Mesothelial cell of epicardium (in vitro differentiated cells): ENCODE results near the gene PLD3. TPM values are rescaled to one million over a fixed set of nuclear protein-coding genes. Genes with fewer than 3 reads are reported as not detected.

Experiments used
- DNase-seq, 2 experiments: peaks; one replicate each; pipeline ENCODE4 v3.0.0; 2021; ENCODE audit warnings: low spot score in 2 of 2; ENCODE audit not compliant: unreplicated experiment in 2 of 2
- H3K27ac Mint-ChIP-seq: 2 replicates; pipeline ENCODE4 v1.8.0; 2021; ENCODE audit warnings: mixed read lengths
- H3K27me3 Mint-ChIP-seq: 2 replicates; pipeline ENCODE4 v1.8.0; 2021; ENCODE audit warnings: low read depth, mixed read lengths
- H3K36me3 Mint-ChIP-seq: 2 replicates; pipeline ENCODE4 v1.8.0; 2021; ENCODE audit warnings: mixed read lengths
- H3K4me1 Mint-ChIP-seq: 2 replicates; pipeline ENCODE4 v1.8.0; 2021; ENCODE audit warnings: mixed read lengths
- H3K4me3 Mint-ChIP-seq: 2 replicates; pipeline ENCODE4 v1.8.0; 2021; ENCODE audit warnings: mild to moderate bottlenecking, moderate library complexity, mixed read lengths
- H3K9me3 Mint-ChIP-seq: 2 replicates; pipeline ENCODE4 v1.8.0; 2021; ENCODE audit warnings: mixed read lengths
- total RNA-seq: library from RNA; stranded (reverse); gene quantifications from 3 replicates; pipeline ENCODE4 v1.2.1, GENCODE V29; 2021
- TF ChIP-seq, protein P1 (sequence below): fragments of 200-600 bp; sonication (generic); IDR thresholded peaks from one replicate; pipeline ENCODE4 v1.5.0; 2021; ENCODE audit warnings: antibody characterized with exemption; ENCODE audit not compliant: unreplicated experiment

Gene PLD3
- total RNA-seq, 1 donor from 2014 or later: 369 TPM

GRCh38 chr19:40388481-40388880, 40.0 kb downstream of the PLD3 start:
- no peaks in the 10 kb centered on the region for H3K27me3 Mint-ChIP-seq
- no peaks in the 10 kb centered on the region for H3K9me3 Mint-ChIP-seq
- TF ChIP-seq, protein P1, sequence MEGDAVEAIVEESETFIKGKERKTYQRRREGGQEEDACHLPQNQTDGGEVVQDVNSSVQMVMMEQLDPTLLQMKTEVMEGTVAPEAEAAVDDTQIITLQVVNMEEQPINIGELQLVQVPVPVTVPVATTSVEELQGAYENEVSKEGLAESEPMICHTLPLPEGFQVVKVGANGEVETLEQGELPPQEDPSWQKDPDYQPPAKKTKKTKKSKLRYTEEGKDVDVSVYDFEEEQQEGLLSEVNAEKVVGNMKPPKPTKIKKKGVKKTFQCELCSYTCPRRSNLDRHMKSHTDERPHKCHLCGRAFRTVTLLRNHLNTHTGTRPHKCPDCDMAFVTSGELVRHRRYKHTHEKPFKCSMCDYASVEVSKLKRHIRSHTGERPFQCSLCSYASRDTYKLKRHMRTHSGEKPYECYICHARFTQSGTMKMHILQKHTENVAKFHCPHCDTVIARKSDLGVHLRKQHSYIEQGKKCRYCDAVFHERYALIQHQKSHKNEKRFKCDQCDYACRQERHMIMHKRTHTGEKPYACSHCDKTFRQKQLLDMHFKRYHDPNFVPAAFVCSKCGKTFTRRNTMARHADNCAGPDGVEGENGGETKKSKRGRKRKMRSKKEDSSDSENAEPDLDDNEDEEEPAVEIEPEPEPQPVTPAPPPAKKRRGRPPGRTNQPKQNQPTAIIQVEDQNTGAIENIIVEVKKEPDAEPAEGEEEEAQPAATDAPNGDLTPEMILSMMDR: no peak
- no peak overlapping the region for H3K27ac Mint-ChIP-seq
- no peaks in the 10 kb centered on the region for H3K36me3 Mint-ChIP-seq
- H3K4me1 Mint-ChIP-seq: peaks cover 6% of the 10 kb centered on the region
- H3K4me3 Mint-ChIP-seq: no peak overlapping the region
- no peak for DNase-seq

DNA sequence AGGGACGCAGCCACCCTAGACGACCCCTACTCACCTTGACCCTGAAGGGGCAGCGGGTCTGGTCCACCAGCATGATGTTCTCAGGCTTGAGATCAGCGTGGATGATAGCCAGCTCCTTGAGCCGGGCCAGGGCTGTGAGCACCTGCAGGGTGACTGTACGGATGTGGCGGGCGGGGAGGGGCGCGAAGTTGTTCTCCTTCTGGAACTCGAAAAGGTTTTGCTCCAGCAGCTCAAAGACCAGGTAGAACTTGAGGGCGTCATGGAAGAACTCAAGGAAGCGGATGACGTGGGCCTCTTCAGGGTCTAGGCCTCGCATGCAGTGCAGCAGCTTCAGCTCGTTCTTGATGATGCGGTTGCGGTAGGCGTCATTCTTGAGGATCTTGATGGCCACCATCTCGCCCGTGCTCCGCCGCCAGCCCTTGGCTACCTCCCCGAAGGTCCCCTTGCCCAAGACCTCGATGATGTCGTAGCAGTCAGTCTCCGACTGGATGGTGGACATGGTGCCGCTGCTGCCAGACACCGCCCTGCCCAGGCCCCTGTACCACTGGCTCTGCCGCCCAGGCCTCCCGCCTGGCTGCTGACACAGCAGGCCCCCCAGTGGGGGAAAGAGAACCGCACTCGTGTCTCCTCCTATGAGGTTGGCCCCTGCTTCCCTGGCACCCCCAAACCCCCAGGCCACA, 41.0 kb downstream of the PLD3 start:
- DNase-seq: no peak
- H3K4me3 Mint-ChIP-seq: no peak overlapping the region
- no peaks in the 10 kb centered on the region for H3K27me3 Mint-ChIP-seq
- no peaks in the 10 kb centered on the region for H3K9me3 Mint-ChIP-seq
- H3K4me1 Mint-ChIP-seq: peaks cover 6% of the 10 kb centered on the region
- H3K27ac Mint-ChIP-seq: no peak overlapping the region
- H3K36me3 Mint-ChIP-seq: no peaks in the 10 kb centered on the region
- TF ChIP-seq, protein P1: no peak

GRCh38 chr19:40390084-40390742, 41.7 kb downstream of the PLD3 start, which contains the start of gene HIPK4:
Gene HIPK4 (minus strand): TSS chr19:40390181. CDS start chr19:40389902, 279 bp downstream.
- peaks cover 6% of the 10 kb centered on the region for H3K4me1 Mint-ChIP-seq
- no peaks in the 10 kb centered on the region for H3K27me3 Mint-ChIP-seq
- no peak for DNase-seq
- no peak within 1 kb of the TSS for H3K27ac Mint-ChIP-seq
- no peaks in the 10 kb centered on the region for H3K36me3 Mint-ChIP-seq
- no peak within 1 kb of the TSS for H3K4me3 Mint-ChIP-seq
- TF ChIP-seq, protein P1: no peak
- H3K9me3 Mint-ChIP-seq: no peaks in the 10 kb centered on the region

DNA sequence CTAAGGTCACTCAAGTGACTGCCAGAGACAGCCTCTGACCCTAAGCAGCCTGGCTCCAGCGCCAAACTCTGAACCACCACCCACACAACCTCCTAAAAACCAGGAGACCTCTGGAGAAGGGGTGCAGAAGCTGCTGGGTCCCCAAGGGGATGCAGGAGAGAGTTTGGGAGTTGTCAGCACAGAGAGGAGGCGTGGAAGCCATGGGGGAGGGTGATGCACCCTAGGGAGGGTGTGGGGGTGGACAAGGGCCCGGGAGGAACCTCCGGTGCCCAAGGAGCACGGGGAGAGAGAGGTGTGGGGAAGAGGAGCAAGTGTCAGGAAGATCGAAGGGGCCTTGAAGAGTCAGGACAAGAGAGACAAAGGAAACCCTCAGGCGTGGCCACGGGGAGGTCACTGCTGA, 43.6 kb downstream of the PLD3 start:
- H3K36me3 Mint-ChIP-seq: no peaks in the 10 kb centered on the region
- no peak for DNase-seq
- H3K27me3 Mint-ChIP-seq: no peaks in the 10 kb centered on the region
- no peak overlapping the region for H3K4me3 Mint-ChIP-seq
- TF ChIP-seq, protein P1: no peak
- peaks cover 6% of the 10 kb centered on the region for H3K4me1 Mint-ChIP-seq
- H3K9me3 Mint-ChIP-seq: no peaks in the 10 kb centered on the region
- H3K27ac Mint-ChIP-seq: no peak overlapping the region

- peaks cover 6% of the 10 kb centered on the region for H3K4me1 Mint-ChIP-seq
Observed at GRCh38 chr19:40392894-40393517, 44.5 kb downstream of the PLD3 start.

More at GRCh38 chr19:40392894-40393517, 44.5 kb downstream of the PLD3 start:
- Mint-ChIP-seq H3K27ac (no peak overlapping the region), H3K4me3 (no peak overlapping the region), H3K36me3 (no peaks in the 10 kb centered on the region), H3K9me3 (no peaks in the 10 kb centered on the region), H3K27me3 (no peaks in the 10 kb centered on the region)
- TF ChIP-seq, protein P1: no peak
- DNase-seq: no peak
